HepG2 (cell line): ENCODE results near the gene MYO18A. TPM values are rescaled to one million over a fixed set of nuclear protein-coding genes. Genes with fewer than 3 reads are reported as not detected.

ENCODE experiments used
- ESRRA ChIP-seq: sonication (generic); formaldehyde crosslinking; IDR thresholded peaks from 2 replicates; pipeline ENCODE4 v1.5.1; 2020; ENCODE audit warnings: mild to moderate bottlenecking, low read depth, missing genetic modification reagents
- FOXA1 ChIP-seq, 2 experiments: fragments of 450-650 bp in 1 of 2; sonication (generic) in 1 of 2; formaldehyde crosslinking in 1 of 2; IDR thresholded peaks; 2 replicates each; pipeline versions ENCODE4 v1.4.0 to v1.6.1; 2016 to 2020; ENCODE audit warnings: missing genetic modification reagents in 1 of 2
- FOXK2 ChIP-seq: fragments of 450-650 bp; IDR thresholded peaks from 2 replicates; pipeline ENCODE4 v1.6.1; 2016
- GATA4 ChIP-seq: sonication (generic); IDR thresholded peaks from 2 replicates; pipeline ENCODE4 v1.6.1; 2016; ENCODE audit warnings: antibody characterized with exemption, low read depth, borderline replicate concordance
- KLF6 ChIP-seq: IDR thresholded peaks from 2 replicates; pipeline ENCODE4 v1.8.0; 2016; ENCODE audit warnings: missing biosample characterization, missing genetic modification reagents
- MAFK ChIP-seq, 2 experiments: IDR thresholded peaks in 1 of 2; conservative IDR thresholded peaks in 1 of 2; 2 replicates each; pipeline ENCODE4 v1.6.1; 2011; ENCODE audit warnings: improper control_type of control experiment in 2 of 2, low read length in 2 of 2
- NFIB ChIP-seq: sonication (generic); formaldehyde crosslinking; IDR thresholded peaks from 2 replicates; pipeline ENCODE4 v1.9.0; 2021; ENCODE audit warnings: missing genetic modification reagents, mild to moderate bottlenecking, borderline replicate concordance
- POLR2AphosphoS2 ChIP-seq: IDR thresholded peaks from 2 replicates; pipeline ENCODE4 v1.6.1; 2011; ENCODE audit warnings: low read depth, low read length, improper control_type of control experiment
- SP1 ChIP-seq, 2 experiments: fragments of 450-650 bp in 1 of 2; sonication (generic) in 1 of 2; formaldehyde crosslinking in 1 of 2; IDR thresholded peaks; 2 replicates each; pipeline versions ENCODE4 v1.4.0 to v1.6.1; 2016 to 2020; ENCODE audit warnings: missing genetic modification reagents in 1 of 2
- TP53 ChIP-seq: sonication (generic); formaldehyde crosslinking; conservative IDR thresholded peaks from 2 replicates; pipeline ENCODE4 v1.4.0; 2020; ENCODE audit warnings: missing genetic modification reagents
- ZBTB1 ChIP-seq: sonication (generic); formaldehyde crosslinking; IDR thresholded peaks from 2 replicates; pipeline ENCODE4 v1.4.0; 2020; ENCODE audit warnings: missing genetic modification reagents, borderline replicate concordance
- ZBTB7B ChIP-seq: sonication (generic); formaldehyde crosslinking; IDR thresholded peaks from 2 replicates; pipeline ENCODE4 v1.4.0; 2020; ENCODE audit warnings: missing genetic modification reagents
- ZNF776 ChIP-seq: sonication (generic); formaldehyde crosslinking; IDR thresholded peaks from 2 replicates; pipeline ENCODE4 v1.4.0; 2020; ENCODE audit warnings: mild to moderate bottlenecking, missing genetic modification reagents
- ZNF782 ChIP-seq: sonication (generic); formaldehyde crosslinking; IDR thresholded peaks from 2 replicates; pipeline ENCODE4 v1.4.0; 2020; ENCODE audit warnings: missing genetic modification reagents, mild to moderate bottlenecking, borderline replicate concordance
- polyA plus RNA-seq, 8 experiments: library from polyadenylated mRNA; depleted of rRNA in 3 of 8; stranded (reverse) in 7 of 8; unstranded in 1 of 8; fragments of >200 nt; fragmentation: Illumina TruSeq in 4 of 8; extraction: Trizol in 4 of 8; gene quantifications; 2 replicates each; pipeline versions ENCODE4 v1.2.1 to v1.2.3, GENCODE V29; 2011 to 2016; ENCODE audit warnings: low read depth in 4 of 8, missing spikeins in 1 of 8, mixed read lengths in 1 of 8; ENCODE audit not compliant: insufficient read depth in 1 of 8
- total RNA-seq, 5 experiments: library from RNA; depleted of rRNA; stranded (reverse); fragments of >200 nt; fragmentation: Illumina TruSeq; extraction: Trizol; gene quantifications; 2 replicates each; pipeline ENCODE4 v1.2.3, GENCODE V29; 2016; ENCODE audit warnings: low read depth in 1 of 5
- TF ChIP-seq, protein P1 (sequence below): sonication (generic); formaldehyde crosslinking; IDR thresholded peaks from 2 replicates; pipeline ENCODE4 v1.5.0; 2020; ENCODE audit warnings: missing genetic modification reagents, mild to moderate bottlenecking, borderline replicate concordance
- TF ChIP-seq, protein P2 (sequence below): IDR thresholded peaks from 2 replicates; pipeline ENCODE4 v1.6.1; 2012; ENCODE audit warnings: low read length, improper control_type of control experiment
- TF ChIP-seq, protein P3 (sequence below): sonication (generic); formaldehyde crosslinking; conservative IDR thresholded peaks from 2 replicates; pipeline ENCODE4 v1.4.0; 2020; ENCODE audit warnings: missing genetic modification reagents
- TF ChIP-seq, protein P4 (sequence below): sonication (generic); formaldehyde crosslinking; IDR thresholded peaks from 2 replicates; pipeline ENCODE4 v1.8.0; 2022; ENCODE audit warnings: mild to moderate bottlenecking, missing genetic modification reagents; ENCODE audit not compliant: insufficient replicate concordance
- TF ChIP-seq, protein P5 (sequence below): sonication (generic); formaldehyde crosslinking; IDR thresholded peaks from 2 replicates; pipeline ENCODE4 v1.8.1; 2023; ENCODE audit warnings: mild to moderate bottlenecking, inconsistent platforms, moderate library complexity, missing genetic modification reagents, borderline replicate concordance

MYO18A gene
- total and polyA plus RNA-seq, 2 of the 13 experiments (the other 11 are each of a cell fraction or from before 2014, with no cell fraction given) = 16.8 to 24.8 TPM

DNA sequence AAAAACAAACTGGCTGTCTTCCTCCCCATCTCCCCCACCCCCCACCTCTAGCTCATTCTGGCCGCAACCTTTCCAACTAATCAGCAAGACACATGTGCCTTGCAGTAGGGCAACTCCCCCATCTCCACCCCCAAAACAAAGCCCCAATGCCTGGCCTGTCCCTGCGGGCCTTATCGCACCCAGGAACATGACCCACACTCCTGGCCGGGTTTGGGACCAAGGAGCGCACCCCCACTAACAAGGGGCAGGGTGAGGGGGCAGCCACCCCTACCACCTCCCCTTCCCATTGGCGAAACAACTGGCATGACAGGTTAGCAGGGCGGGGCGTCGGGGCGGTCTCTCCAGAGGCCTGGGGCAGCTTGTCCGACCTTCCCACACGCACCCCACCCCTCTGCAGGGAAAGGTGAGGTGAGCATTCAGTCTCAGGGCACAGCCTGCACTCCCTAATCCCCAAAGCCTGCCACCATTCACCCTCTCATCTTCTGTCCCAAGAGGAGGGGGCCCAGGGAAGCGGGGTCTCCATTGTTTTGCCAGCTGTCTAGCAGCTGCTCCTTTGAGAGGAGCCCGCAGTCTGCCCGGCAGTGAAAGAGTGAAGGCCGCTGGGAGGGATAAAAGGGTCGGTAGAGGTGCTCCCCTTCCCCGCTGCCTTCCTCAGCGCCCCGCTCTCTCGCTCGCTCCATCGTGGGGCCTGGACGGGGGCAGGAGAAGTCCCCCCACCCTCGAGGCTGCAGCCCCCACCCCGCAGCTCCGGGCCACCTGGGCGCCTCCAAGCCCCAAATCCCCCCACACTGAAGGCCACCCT lies 765 bp downstream of the MYO18A start (continued):
- TF ChIP-seq, protein P1, sequence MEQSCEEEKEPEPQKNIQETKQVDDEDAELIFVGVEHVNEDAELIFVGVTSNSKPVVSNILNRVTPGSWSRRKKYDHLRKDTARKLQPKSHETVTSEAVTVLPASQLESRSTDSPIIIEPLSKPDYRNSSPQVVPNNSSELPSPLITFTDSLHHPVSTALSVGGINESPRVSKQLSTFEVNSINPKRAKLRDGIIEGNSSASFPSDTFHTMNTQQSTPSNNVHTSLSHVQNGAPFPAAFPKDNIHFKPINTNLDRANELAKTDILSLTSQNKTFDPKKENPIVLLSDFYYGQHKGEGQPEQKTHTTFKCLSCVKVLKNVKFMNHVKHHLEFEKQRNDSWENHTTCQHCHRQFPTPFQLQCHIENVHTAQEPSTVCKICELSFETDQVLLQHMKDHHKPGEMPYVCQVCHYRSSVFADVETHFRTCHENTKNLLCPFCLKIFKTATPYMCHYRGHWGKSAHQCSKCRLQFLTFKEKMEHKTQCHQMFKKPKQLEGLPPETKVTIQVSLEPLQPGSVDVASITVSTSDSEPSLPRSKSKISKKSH = no peak
- TF ChIP-seq ESRRA (CRISPR knock-in tag) = peak; percentile 40; the same call in 1 of the 2 replicates
- no peak for TF ChIP-seq ZNF776 (CRISPR knock-in tag)
- no peak for TF ChIP-seq MAFK (conservative IDR thresholded peaks at IDR 0.05 in 1 of 2, IDR thresholded peaks at IDR 0.05 in 1 of 2; ENCODE audit: low read length in 2 of 2)
- TF ChIP-seq SP1 (IDR thresholded peaks at IDR 0.05) = no peak
- TF ChIP-seq SP1 (CRISPR knock-in tag; IDR thresholded peaks at IDR 0.05) = peak; percentile 45; the same call in 1 of the 2 replicates
- no peak for TF ChIP-seq ZNF782 (CRISPR knock-in tag)
- no peak for TF ChIP-seq FOXA1 (IDR thresholded peaks at IDR 0.05)
- TF ChIP-seq FOXA1 (CRISPR knock-in tag; IDR thresholded peaks at IDR 0.05) = 0 out of 2 replicates have a peak, but pooled peaks have one; percentile 31
- TF ChIP-seq, protein P2, sequence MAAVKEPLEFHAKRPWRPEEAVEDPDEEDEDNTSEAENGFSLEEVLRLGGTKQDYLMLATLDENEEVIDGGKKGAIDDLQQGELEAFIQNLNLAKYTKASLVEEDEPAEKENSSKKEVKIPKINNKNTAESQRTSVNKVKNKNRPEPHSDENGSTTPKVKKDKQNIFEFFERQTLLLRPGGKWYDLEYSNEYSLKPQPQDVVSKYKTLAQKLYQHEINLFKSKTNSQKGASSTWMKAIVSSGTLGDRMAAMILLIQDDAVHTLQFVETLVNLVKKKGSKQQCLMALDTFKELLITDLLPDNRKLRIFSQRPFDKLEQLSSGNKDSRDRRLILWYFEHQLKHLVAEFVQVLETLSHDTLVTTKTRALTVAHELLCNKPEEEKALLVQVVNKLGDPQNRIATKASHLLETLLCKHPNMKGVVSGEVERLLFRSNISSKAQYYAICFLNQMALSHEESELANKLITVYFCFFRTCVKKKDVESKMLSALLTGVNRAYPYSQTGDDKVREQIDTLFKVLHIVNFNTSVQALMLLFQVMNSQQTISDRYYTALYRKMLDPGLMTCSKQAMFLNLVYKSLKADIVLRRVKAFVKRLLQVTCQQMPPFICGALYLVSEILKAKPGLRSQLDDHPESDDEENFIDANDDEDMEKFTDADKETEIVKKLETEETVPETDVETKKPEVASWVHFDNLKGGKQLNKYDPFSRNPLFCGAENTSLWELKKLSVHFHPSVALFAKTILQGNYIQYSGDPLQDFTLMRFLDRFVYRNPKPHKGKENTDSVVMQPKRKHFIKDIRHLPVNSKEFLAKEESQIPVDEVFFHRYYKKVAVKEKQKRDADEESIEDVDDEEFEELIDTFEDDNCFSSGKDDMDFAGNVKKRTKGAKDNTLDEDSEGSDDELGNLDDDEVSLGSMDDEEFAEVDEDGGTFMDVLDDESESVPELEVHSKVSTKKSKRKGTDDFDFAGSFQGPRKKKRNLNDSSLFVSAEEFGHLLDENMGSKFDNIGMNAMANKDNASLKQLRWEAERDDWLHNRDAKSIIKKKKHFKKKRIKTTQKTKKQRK = no peak
- TF ChIP-seq FOXK2 = no peak
- TF ChIP-seq, protein P3, sequence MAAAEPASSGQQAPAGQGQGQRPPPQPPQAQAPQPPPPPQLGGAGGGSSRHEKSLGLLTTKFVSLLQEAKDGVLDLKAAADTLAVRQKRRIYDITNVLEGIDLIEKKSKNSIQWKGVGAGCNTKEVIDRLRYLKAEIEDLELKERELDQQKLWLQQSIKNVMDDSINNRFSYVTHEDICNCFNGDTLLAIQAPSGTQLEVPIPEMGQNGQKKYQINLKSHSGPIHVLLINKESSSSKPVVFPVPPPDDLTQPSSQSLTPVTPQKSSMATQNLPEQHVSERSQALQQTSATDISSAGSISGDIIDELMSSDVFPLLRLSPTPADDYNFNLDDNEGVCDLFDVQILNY (CRISPR knock-in tag) = no peak
- TF ChIP-seq GATA4 = peak; percentile 42; the same call in 1 of the 2 replicates
- TF ChIP-seq, protein P4, sequence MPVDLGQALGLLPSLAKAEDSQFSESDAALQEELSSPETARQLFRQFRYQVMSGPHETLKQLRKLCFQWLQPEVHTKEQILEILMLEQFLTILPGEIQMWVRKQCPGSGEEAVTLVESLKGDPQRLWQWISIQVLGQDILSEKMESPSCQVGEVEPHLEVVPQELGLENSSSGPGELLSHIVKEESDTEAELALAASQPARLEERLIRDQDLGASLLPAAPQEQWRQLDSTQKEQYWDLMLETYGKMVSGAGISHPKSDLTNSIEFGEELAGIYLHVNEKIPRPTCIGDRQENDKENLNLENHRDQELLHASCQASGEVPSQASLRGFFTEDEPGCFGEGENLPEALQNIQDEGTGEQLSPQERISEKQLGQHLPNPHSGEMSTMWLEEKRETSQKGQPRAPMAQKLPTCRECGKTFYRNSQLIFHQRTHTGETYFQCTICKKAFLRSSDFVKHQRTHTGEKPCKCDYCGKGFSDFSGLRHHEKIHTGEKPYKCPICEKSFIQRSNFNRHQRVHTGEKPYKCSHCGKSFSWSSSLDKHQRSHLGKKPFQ (CRISPR knock-in tag) = no peak
- no peak for TF ChIP-seq NFIB (CRISPR knock-in tag)
- no peak for TF ChIP-seq TP53 (CRISPR knock-in tag)
- no peak for TF ChIP-seq KLF6 (CRISPR knock-in tag)
- TF ChIP-seq POLR2AphosphoS2 = no peak
- TF ChIP-seq ZBTB7B (CRISPR knock-in tag) = no peak
- no peak for TF ChIP-seq ZBTB1 (CRISPR knock-in tag)
- TF ChIP-seq, protein P5, sequence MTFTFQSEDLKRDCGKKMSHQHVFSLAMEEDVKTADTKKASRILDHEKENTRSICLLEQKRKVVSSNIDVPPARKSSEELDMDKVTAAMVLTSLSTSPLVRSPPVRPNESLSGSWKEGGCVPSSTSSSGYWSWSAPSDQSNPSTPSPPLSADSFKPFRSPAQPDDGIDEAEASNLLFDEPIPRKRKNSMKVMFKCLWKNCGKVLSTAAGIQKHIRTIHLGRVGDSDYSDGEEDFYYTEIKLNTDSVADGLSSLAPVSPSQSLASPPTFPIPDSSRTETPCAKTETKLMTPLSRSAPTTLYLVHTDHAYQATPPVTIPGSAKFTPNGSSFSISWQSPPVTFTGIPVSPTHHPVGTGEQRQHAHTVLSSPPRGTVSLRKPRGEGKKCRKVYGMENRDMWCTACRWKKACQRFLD (CRISPR knock-in tag) = no peak
